Stimulated activated CD8-positive, alpha-beta memory T cell treated with anti-CD3 and anti-CD28 coated beads, Interleukin-15, amount 100 ng/mL, for 4 hours (primary cell): ENCODE data around the gene CHMP1B.

Experiments
- DNase-seq, 2 donors: peaks; one replicate each; pipeline ENCODE4 v3.0.0-alpha.2; 2020; ENCODE audit warnings: low read depth in 2 of 2

CHMP1B gene

DNA sequence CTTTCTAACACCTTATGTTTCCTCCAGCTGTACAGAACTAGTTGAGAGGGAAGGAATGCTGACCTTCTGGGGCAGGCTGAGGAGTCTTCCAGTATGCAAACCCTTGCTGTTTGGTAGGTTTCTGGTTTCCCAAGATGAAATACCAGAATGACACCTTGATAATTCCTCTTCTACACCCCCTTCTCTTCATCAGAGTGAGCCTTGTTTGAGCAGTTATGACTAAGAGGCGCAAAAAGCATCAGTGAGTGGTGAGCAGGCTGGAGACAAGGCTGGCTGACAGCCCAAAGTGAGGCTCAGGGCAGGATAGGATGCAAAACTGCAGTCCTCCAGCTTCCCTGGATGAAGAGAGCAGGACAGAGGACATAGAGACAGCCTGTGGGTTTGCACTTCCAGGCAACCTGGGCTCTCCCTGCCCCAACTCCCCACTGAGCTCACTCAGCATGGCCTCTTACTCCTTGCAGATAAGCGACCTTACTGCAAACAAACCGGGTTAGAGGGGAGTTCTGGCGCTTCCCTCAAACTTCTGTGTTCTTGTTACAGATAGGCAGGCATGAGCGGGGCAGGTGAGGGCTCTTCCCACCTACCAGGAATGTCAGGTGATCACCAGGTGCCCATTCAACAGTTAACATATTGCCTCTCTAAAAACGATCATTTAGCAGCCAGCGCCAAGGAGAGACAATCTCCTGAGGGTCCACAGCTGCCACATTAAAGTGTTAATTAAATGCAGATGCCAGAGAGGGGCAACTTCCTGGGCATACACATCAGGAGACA is 51.5 kb downstream of the CHMP1B start:
- no peak for DNase-seq
